Endothelial cell of umbilical vein (primary cell): ENCODE measurements around the gene HBZ. TPM values are rescaled to one million over a fixed set of nuclear protein-coding genes. Genes with fewer than 3 reads are reported as not detected.

ENCODE experiments used
- polyA plus RNA-seq, 4 experiments: library from polyadenylated mRNA; depleted of rRNA in 3 of 4; stranded (reverse) in 3 of 4; unstranded in 1 of 4; fragments of >200 nt; gene quantifications; 2 replicates each; pipeline versions ENCODE4 v1.2.1 to v1.2.3, GENCODE V29; 2011 to 2012; ENCODE audit warnings: missing spikeins in 1 of 4
- small RNA-seq: library from RNA; depleted of rRNA; stranded (forward); fragments of <200 nt; gene quantifications from one replicate; pipeline ENCODE3, GENCODE V24; 2012; ENCODE audit warnings: low replicate concordance, low read depth; ENCODE audit not compliant: insufficient read depth, insufficient read length
- total RNA-seq: library from RNA; stranded (reverse); gene quantifications from 2 replicates; pipeline ENCODE4 v1.2.3, GENCODE V29; 2021

Gene HBZ
- total and polyA plus RNA-seq, 2 donors (not counting 3 experiments of a cell fraction or from before 2014, with no cell fraction given) = not detected

Small RNA genes within 50 kb of the gene (small RNA-seq; reads per million reads assigned to genes)
- not detected for gene RF00019

Other genes starting within 250 kb of the HBZ start
- 18.4 and 20.6 TPM in 2 replicates for gene POLR3K, start 99.0 kb upstream of the HBZ start, total RNA-seq
- gene POLR3K, start 99.0 kb upstream of the HBZ start, polyA plus RNA-seq = 28.0 and 33.2 TPM in 2 replicates
- 41.8 and 50.2 TPM in 2 replicates for gene SNRNP25, start 98.8 kb upstream of the HBZ start, total RNA-seq
- 42.1 and 49.6 TPM in 2 replicates for gene SNRNP25, start 98.8 kb upstream of the HBZ start, polyA plus RNA-seq
- 55.1 and 57.0 TPM in 2 replicates for gene RHBDF1, start 80.0 kb upstream of the HBZ start, total RNA-seq
- gene RHBDF1, start 80.0 kb upstream of the HBZ start, polyA plus RNA-seq = 113 and 137 TPM in 2 replicates
- gene MPG, start 74.4 kb upstream of the HBZ start, total RNA-seq = 68.1 and 70.5 TPM in 2 replicates
- 140 and 178 TPM in 2 replicates for gene MPG, start 74.4 kb upstream of the HBZ start, polyA plus RNA-seq
- 36.3 and 40.4 TPM in 2 replicates for gene NPRL3, start 14.0 kb upstream of the HBZ start, total RNA-seq
- 19.3 and 22.4 TPM in 2 replicates for gene NPRL3, start 14.0 kb upstream of the HBZ start, polyA plus RNA-seq
- not detected in 2 replicates for gene HBM, start 13.3 kb downstream of the HBZ start, total RNA-seq
- gene HBM, start 13.3 kb downstream of the HBZ start, polyA plus RNA-seq = not detected in 2 replicates
- not detected in 2 replicates for gene HBA2, start 20.2 kb downstream of the HBZ start, total RNA-seq
- gene HBA2, start 20.2 kb downstream of the HBZ start, polyA plus RNA-seq = not detected in 2 replicates
- not detected in 2 replicates for gene HBA1, start 24.0 kb downstream of the HBZ start, total RNA-seq
- not detected in 2 replicates for gene HBA1, start 24.0 kb downstream of the HBZ start, polyA plus RNA-seq
- gene HBQ1, start 27.8 kb downstream of the HBZ start, total RNA-seq = not detected in 2 replicates
- 0.75 and 2.5 TPM in 2 replicates for gene HBQ1, start 27.8 kb downstream of the HBZ start, polyA plus RNA-seq
- gene LUC7L, start 76.8 kb downstream of the HBZ start, total RNA-seq = 86.6 and 94.7 TPM in 2 replicates
- 57.6 and 75.4 TPM in 2 replicates for gene LUC7L, start 76.8 kb downstream of the HBZ start, polyA plus RNA-seq
- 70.4 and 73.1 TPM in 2 replicates for gene FAM234A, start 82.2 kb downstream of the HBZ start, total RNA-seq
- 89.4 and 98.8 TPM in 2 replicates for gene FAM234A, start 82.2 kb downstream of the HBZ start, polyA plus RNA-seq
- gene RGS11, start 123.3 kb downstream of the HBZ start, total RNA-seq = 3.0 and 5.5 TPM in 2 replicates
- 4.9 and 7.2 TPM in 2 replicates for gene RGS11, start 123.3 kb downstream of the HBZ start, polyA plus RNA-seq
- 0.93 and 1.9 TPM in 2 replicates for gene ARHGDIG, start 127.9 kb downstream of the HBZ start, total RNA-seq
- gene ARHGDIG, start 127.9 kb downstream of the HBZ start, polyA plus RNA-seq = 2.2 and 3.8 TPM in 2 replicates
- 0.99 TPM in 1 of 2 replicates, not detected in the other for gene PDIA2, start 130.5 kb downstream of the HBZ start, total RNA-seq
- 0.63 and 0.75 TPM in 2 replicates for gene PDIA2, start 130.5 kb downstream of the HBZ start, polyA plus RNA-seq
- 21.1 and 21.9 TPM in 2 replicates for gene AXIN1, start 200.1 kb downstream of the HBZ start, total RNA-seq
- gene AXIN1, start 200.1 kb downstream of the HBZ start, polyA plus RNA-seq = 8.0 and 8.3 TPM in 2 replicates
- 86.3 and 104 TPM in 2 replicates for gene MRPL28, start 217.9 kb downstream of the HBZ start, total RNA-seq
- 180 and 198 TPM in 2 replicates for gene MRPL28, start 217.9 kb downstream of the HBZ start, polyA plus RNA-seq
- 88.1 and 89.8 TPM in 2 replicates for gene PGAP6, start 229.3 kb downstream of the HBZ start, total RNA-seq
- 365 and 484 TPM in 2 replicates for gene PGAP6, start 229.3 kb downstream of the HBZ start, polyA plus RNA-seq
- 166 and 170 TPM in 2 replicates for gene NME4, start 244.6 kb downstream of the HBZ start, total RNA-seq
- 264 and 412 TPM in 2 replicates for gene NME4, start 244.6 kb downstream of the HBZ start, polyA plus RNA-seq
- gene DECR2, start 249.2 kb downstream of the HBZ start, total RNA-seq = 23.1 and 28.3 TPM in 2 replicates
- 46.5 and 61.7 TPM in 2 replicates for gene DECR2, start 249.2 kb downstream of the HBZ start, polyA plus RNA-seq